CD1c-positive myeloid dendritic cell (primary cell): ENCODE results near the gene VPS18.

ENCODE experiments used
- DNase-seq: peaks from one replicate; pipeline ENCODE4 v3.0.0-alpha.2; 2016; ENCODE audit errors: extremely low spot score

The VPS18 gene

DNA sequence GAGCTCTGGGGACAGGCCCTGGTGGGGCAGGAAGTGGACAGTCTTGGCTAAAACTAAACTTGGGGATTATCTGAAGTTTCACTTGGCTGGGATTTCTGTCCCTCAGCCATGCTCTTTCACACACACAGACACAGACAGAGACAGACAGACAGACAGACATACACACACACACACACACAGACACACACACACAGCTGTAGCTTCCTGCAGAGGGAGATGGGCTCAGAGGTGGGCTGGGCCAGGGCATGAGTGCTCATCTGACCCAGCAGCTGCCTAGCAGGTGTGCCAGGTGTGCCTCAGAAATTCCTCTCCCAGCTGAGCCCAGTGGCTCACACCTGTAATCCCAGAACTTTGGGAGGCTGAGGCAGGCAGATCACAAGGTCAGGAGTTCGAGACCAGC, 23.5 kb upstream of the VPS18 start:
- no peak for DNase-seq

DNA sequence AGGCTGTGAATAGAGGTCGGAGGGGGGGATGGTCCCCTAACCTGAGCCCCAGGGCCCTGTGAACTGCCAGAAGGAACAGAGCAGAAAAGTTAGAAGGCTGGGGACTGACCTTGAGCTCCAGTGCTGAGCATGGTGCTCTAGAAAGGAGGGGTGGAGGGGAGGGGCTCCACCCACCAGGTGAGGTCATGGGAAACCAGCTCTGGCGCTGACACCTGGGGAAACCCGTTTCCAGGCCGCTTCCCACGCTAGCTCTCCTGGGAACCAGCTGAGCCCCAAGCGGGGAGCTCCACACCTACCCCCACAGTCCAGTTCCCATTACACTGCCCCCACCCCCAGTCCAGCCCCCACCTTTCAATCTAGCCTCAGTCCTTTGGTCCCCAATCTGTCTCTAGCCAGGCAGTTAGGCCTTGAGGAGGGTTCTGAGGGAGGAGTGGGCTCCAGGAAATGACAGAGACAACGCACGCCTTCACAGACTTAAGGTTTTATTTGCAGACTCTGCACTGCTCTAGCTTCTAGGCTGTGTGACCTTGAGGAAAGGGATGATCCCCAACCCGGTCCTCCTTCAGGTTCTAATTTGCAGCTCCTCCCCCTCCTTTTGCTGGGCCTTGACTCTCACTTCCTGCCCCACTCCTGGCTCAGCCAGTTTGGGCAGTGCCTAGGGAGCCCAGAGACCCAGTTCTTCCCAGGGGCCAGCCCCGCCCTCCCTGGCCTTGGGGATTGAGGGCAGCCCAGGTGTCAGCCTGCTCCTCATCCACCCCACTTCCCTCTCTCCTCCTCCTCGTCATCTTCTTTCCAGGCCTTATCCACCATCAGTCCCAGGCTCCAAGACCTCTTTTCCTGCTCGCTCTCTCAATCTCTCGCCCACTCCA, 22.3 kb upstream of the VPS18 start:
- DNase-seq = no peak

DNA sequence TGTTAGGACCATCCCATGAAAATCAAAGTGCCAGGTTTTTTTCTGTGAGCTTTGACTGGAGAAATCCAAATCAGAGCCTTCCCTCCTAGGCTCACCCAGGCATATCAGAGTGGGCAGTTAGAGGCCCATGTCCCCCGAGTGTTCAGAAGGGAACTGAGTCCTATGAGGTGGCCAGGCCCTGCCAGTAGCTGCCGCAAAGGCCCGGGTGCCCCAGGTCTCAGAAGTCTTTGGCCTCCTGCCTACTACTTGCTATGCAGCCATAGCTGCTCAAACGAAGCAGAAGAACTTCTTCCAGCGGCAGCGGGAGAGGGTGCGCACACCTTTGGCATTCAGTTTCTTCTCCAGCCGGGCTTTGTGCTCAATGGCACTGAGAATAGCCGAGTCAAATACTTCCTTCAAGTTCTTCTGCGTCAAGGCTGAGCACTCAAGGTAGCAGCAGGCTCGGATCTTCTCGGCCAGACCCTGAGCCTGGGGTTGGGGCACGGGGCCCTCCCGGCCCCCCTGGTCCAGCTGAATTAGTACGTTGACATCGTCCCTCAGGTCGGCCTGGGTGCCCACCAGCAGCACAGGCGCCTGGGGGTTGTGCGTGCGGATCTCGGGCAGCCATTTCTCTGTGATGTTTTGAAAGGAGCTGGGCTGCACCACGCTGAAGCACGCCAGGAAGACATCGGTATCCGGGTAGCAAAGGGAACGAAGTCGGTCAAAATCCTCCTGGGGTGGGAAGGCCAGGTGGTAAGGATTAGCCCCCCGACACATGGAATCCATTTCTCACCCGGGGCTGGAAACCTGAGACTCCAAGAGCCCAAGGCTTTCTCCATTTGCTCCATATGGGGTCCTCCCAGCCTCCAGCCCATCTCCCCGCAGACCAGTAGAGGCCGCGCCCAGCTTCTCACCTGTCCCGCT, 21.2 kb upstream of the VPS18 start:
- no peak for DNase-seq

DNA sequence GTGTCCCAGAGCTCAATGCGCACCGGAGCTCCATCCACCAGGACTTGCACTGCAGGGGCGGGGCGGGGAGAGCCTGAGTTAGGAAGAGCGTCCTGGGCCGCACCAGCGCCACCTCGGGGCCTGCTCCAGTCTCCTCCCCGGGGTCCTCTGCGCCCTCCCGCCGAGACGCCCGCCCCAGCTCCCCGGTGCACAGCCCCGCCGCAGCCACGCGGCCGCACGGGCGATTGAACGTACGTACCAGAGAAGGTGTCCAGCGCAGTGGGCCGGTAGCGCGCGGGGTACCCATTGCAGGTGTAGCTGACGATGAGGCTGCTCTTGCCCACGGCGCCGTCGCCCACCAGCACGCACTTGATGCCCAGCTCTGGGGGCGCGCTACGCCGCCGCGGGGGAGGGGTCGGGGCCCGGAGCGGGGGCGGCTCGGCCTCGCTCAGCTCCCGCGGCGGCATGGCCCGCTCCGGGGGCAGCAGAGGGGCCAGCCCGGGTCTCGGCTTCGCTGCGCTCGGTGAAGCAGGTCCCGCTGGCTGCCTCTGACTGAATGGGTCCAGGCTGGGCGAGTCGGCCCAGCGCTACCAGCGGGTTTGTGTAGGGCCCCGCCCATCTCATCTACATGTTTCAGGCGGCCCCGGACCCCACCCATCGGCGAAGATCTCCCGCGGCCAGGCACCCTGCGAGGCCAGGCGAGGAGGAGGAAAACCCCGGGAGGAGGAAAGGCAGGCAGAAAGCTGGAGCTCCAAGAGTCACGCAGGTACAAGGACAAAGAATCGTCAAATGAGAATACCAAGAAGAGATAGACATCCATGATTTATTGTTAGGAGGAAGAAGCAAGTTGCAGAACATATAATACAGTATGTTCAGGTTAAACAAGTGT, 20.3 kb upstream of the VPS18 start, which contains the start of gene RHOV:
TSS of gene RHOV (minus strand) at position 541 of the 868 bp plus-strand sequence. CDS start at position 446, 95 bp downstream.
- peak; percentile 51 for DNase-seq

DNA sequence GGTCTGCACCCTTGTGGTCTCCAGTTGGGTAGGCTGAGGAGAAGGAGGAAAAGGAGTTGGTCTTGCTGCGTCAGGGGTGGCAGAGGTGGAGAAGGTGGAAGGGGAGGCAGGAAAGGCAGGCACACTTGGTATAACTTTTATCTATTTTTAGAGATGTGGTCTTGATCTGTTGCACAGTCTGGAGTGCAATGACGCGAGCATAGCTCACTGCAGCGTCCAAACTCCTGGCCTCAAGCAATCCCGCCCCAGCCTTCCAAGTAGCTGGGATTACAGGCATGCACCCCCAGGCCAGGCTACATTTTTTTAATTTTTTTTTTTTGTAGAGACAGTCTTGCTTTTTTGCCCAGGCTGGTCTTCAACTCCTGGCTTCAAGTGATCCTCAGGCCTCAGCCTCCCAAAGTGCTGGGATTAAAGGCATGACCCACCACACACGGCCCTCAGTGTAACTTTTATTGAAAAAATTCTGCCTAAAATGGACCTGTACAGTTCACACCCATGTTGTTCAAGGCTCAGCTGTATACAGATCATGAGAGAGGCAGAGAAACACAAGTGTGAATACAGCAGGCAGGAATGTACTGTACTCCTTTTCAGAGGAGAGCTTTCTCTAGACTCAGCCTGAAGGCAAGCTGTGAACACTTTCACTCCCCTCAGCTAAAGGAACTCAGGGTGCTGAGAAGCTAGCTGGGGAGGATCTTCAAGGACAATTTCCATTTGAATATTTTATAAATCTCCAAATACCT, 18.1 kb upstream of the VPS18 start:
- no peak for DNase-seq

DNA sequence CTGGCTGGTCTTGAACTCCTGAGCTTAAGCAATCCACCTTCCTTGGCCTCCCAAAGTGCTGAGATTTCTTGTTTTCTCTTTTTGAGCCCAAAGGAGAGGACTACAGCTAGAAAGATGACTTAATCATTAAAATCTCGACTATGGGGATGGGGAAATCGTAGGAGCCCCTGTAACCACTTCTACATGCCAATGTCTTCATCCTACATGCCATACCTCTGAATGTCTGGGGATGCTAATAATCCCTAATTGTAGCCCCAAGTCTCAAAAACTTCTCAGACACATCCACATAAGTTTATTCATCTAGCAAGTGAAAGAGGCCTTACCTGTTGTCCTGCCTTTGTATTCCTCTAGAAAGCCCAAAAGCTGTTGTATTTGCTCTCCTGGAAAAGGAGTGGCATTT, 16.6 kb upstream of the VPS18 start:
- DNase-seq = no peak

DNA sequence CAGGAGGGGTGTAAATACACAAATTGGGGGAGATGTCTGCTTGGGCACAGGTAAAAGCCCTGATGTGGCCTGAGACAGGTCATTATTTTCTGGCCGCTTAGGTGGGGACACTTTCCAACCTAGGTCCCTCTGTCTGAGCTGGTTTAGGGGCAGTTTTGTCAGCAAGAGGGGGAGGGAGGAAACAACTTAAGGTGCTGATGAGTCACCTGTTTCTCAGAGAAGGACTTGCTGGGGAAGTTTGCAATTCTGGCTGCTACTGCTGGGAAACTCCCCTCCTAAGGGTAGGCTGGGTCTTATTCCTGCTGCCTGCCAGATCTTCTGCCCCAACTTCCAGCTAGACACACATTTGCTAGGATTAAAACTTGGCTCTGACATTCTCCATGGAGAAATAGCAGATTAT, 15.5 kb upstream of the VPS18 start:
- DNase-seq = peak; percentile 14

DNA sequence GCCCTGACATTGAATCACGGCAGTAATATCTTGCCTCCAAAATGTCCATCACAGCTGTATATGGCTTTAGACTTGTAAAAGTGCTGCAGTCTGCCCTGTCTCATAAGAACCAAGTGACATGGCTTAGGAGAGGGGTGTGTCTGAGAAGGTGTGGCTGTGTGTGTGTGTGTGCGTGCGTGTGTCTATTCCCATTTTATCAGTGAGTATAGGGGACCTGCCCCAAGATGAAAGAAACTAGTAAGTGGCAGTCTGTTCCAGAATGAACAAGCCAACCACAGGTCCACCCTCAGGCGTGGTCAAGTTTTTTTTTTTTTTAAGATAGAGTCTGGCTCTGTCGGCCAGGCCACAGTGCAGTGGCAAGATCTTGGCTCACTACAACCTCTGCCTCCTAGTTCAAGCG, 14.6 kb upstream of the VPS18 start:
- DNase-seq = no peak

DNA sequence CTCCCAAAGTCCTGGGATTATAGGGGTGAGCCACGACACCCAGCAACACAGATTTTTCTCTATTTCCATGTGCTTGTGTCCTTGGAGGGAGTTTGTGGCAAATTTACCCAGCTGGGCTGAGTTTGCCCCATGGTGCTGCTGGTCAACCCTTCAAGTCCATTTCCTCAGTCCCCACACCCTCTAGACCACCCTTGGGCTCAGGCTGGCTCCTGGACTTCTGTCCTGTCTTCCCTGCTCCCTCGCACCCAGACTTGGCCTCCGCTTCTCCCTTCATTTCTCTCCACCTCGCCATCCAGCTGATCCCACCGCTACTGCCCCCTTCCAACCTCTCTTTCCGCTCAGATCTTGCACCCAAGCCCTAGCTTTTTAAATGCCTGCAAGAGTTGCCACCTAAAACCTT, 12.9 kb upstream of the VPS18 start:
- DNase-seq = no peak

DNA sequence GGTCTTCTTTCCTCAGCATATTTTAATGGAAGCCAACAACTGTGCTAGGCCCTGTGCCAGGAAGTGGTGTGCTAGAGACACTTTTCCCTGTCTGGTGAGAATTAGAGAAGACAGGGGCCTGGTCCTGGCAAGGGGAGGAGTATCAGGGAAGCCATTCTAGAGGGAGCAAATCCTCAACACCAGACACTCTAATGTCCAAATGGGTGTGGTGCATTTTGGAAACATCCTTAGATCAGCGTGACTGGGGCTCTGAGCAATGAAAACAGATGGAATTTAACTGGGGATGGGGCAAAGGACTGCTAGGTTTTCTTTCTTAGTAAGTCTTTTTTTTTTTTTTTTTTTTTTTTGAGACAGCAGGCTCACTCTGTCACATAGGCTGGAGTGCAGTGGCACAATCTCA, 7.7 kb upstream of the VPS18 start:
- DNase-seq = no peak

DNA sequence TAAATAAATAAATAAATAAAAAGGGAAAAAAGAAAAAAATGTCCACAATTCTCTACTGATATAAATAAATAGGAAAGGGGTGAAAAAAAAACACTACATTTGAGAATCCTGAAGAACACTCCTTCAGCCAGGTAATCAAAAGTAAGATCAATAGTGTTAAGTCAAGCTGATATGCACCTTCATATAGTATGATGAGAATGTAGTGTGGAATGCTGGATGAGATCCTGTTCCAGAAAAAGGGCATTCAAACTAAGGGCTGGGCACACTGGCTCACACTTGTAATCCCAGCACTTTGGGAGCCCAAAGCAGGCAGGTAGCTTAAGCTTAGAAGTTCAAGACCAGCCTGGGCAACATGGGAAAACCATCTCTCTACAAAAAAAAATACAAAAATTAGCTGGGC, 5.1 kb upstream of the VPS18 start:
- DNase-seq = no peak

DNA sequence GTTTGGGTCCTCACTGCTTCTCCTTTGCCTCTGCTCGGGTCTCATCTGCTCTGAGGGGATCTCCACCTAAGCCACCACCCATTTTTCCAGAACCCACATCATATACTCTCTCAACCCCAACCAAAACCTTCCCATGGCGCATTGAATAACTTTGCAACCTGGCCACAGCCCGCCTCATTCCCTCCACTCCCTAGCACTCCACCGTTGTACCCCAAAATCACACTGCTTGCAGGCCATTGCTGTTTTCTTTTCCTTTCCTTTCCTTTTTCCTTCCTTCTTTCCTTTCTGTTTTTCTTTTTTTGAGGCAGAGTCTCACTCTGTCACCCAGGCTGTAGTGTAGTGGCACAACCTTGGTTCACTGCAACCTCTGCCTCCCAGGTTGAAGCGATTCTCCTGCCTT, 3.1 kb upstream of the VPS18 start:
- no peak for DNase-seq

DNA sequence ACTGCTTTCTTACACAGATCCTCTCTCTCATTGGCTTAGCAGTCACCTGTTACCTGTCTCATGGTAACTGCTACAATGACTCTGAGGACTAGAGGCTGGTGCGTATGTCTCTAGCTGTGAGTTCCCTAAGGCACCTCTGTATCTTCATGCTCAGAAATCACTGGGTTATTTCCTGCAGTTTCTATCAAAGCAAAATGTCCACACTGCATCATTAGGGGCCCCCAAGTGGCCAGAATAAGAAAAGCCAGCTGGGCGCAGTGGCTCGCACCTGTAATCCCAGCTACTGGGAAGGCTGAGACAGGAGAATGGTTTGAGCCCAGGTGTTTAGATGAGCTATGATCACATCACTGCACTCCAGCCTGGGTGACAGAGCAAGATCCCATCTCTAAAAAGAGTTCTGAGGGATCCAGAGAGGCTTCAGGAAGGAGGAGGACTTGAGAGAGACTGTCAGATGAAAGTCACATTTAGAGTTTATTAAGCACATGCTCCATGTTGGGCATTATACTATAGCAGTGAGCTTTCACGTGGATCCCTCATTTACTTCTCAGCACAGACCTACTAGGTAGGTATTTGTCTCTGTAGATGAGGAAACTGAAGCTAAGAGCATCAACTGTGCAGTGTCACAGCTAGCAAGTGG, 2.3 kb upstream of the VPS18 start:
- peak; percentile 42 for DNase-seq

DNA sequence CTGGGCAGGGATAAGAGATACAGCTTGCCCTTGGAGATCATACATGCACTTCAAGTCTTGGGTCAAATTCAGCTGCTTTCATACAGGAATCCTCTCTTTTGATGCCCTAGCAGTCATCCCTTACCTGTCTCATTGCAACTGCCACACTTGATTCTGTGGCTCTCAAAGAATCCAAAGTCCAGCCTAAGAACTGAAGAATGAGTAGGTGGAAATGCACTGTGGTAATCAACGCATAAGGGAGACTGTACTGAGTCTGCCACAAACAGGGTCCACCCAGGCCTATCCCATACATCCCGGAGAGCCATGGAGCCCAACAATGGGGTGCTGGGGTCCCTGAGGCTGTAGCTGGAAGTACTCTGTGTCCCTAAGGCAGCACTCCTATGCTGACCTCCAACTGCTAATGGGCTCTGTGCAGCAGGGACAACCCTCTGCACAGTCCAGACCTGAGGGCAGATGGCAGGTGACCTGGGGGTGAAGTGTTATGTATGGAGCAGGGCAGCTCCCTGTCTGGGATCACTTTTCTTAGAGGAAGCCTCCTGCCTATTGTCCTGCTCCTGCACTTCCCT, 1.7 kb upstream of the VPS18 start:
- DNase-seq = no peak

DNA sequence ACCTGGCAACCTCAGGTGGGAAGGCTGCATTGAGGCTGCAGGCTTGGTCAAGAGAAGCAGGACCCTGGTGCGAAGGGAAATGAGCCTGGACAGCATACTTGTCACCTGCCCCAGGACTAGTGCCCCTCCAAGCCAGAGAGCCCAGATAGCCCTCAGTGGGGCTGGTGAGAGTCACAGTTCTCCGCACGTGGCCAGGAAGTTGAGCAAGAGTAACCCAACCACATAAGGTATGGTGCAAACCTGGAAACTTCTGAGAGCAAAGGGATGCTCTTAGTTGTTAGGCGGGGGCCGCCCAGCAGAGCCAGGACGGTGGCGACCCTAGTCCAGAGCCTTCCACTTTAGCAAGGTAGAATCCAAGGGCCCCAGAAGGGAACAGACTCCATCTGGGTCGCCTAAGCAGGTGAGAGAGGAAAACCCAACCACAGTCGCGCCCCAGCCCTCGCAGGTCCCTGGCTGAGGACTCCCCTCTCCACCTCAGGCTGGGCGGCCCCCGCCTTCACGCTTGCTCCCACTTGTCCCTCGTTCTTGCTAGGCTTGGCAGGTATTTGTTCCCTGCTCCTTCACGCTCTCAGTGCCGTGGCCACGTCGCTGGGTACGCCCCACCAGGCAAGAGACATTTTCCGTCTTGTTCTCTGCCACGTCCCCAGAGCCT, 1.1 kb upstream of the VPS18 start:
- DNase-seq = no peak

DNA sequence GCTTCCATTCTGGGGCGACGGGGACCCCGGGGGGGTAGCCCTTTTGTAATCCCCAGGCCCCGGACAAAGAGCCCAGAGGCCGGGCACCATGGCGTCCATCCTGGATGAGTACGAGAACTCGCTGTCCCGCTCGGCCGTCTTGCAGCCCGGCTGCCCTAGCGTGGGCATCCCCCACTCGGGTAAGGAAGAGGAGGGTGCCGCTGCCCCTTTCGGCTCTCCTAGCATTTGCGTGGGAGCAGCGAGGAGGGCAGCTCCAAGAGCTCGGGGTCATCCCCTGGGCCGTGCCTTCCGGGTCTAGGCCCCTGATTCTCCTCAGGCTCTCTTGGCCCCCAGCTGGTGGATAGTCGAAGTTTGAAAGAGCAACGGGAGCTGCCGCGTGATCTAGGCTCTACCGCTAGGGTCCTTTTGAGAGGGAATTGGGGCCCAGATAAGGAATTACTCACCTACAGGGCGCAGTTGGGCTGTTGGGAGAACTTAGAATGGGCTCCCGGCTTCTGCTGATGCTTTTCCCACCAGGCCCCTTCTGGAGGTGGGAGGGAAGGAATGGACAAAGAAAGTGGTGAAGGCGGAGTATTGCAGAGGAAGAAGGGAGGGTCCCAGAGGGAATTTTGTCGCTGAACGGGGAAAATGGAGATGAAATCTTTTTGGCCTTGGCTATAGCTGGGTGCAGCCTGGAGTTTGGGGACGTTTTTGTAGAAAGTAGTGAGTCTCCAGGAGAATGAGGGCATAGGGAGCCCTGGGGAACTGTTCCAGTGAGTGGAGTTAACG, 615 bp downstream of the VPS18 start:
- DNase-seq = peak; percentile 76

DNA sequence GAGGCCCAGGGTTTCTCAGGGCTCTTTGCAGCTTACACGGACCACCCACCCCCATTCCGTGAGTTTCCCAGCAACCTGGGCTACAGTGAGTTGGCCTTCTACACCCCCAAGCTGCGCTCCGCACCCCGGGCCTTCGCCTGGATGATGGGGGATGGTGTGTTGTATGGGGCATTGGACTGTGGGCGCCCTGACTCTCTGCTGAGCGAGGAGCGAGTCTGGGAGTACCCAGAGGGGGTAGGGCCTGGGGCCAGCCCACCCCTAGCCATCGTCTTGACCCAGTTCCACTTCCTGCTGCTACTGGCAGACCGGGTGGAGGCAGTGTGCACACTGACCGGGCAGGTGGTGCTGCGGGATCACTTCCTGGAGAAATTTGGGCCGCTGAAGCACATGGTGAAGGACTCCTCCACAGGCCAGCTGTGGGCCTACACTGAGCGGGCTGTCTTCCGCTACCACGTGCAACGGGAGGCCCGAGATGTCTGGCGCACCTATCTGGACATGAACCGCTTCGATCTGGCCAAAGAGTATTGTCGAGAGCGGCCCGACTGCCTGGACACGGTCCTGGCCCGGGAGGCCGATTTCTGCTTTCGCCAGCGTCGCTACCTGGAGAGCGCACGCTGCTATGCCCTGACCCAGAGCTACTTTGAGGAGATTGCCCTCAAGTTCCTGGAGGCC, 5.4 kb downstream of the VPS18 start:
- no peak for DNase-seq

DNA sequence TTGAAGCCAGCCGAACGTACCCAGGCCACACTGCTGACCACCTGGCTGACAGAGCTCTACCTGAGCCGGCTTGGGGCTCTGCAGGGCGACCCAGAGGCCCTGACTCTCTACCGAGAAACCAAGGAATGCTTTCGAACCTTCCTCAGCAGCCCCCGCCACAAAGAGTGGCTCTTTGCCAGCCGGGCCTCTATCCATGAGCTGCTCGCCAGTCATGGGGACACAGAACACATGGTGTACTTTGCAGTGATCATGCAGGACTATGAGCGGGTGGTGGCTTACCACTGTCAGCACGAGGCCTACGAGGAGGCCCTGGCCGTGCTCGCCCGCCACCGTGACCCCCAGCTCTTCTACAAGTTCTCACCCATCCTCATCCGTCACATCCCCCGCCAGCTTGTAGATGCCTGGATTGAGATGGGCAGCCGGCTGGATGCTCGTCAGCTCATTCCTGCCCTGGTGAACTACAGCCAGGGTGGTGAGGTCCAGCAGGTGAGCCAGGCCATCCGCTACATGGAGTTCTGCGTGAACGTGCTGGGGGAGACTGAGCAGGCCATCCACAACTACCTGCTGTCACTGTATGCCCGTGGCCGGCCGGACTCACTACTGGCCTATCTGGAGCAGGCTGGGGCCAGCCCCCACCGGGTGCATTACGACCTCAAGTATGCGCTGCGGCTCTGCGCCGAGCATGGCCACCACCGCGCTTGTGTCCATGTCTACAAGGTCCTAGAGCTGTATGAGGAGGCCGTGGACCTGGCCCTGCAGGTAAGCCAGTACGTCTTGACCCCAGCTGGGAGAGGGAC, 6.2 kb downstream of the VPS18 start:
- DNase-seq = no peak
